ENCODE data around the gene ZNF445. TPM values are rescaled to one million over a fixed set of nuclear protein-coding genes. Genes with fewer than 3 reads are reported as not detected.

The ZNF445 gene
- total RNA-seq, 4 donors from 2014 or later: 9.0 to 9.9 (median 9.2) TPM

DNA sequence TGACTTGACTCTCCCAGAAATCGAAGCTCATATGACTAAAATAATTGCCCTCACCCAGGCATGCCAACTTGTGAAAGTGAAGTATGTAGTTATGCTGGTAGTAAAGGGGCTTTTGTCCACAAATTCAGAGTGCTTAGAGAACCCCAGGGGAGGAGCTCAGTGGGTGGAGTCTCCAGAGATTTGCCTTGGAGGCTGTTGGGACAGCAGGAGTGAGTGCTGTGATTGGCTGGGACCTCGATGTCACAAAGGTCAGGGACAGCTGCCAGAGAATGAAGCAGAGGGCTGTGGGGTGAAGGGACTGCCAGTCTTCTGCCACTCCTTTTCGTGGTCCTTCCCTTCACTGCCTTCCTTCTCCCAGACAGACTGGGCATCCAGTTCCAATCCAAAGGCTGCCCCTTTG, 49.8 kb downstream of the ZNF445 start:
- Histone ChIP-seq H3K27ac (no peak overlapping the region), H3K9me3 (no peaks in the 10 kb centered on the region), H3K27me3 (no peaks in the 10 kb centered on the region), H3K4me1 (no peaks in the 10 kb centered on the region), H3K4me3 (replicated peaks in 1 of 3) (no peak overlapping the region), H3K36me3 (no peaks in the 10 kb centered on the region)
- intact Hi-C loops (cut with DNase I): no loop called here
- WGBS, 2 donors: 83 to 87% methylated on average over 3 of the region's 3 CpGs
- no peak for DNase-seq
- TF ChIP-seq CTCF (IDR thresholded peaks at IDR 0.05) (no peak), POLR2A (IDR thresholded peaks at IDR 0.05) (no peak)

DNA sequence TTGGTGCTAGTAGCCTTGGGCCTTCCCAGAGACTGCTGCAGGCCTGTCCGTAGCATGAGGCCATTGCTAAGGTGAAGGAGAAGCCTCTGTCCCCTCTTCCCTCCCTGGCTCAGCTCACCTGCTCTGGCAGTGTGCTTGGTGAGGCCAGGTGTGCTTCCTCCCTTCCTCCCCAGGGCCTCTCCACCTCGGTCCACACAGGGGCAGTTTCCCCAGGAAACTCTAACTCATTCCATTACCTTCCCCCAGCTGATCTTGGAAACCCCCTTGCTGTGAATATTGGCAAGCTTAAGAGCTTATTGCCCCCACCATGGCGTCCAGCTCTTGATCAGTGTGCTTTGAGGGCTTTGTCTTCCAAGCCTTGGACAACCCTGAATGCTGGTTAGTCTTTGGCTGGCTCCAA, 52.7 kb downstream of the ZNF445 start:
- no peak for DNase-seq
- Histone ChIP-seq H3K4me1 (no peaks in the 10 kb centered on the region), H3K36me3 (no peaks in the 10 kb centered on the region), H3K4me3 (replicated peaks in 1 of 3) (no peak overlapping the region), H3K27me3 (no peaks in the 10 kb centered on the region), H3K9me3 (no peaks in the 10 kb centered on the region), H3K27ac (no peak overlapping the region)
- intact Hi-C loops (cut with DNase I): no loop called here
- 70 to 78% methylated on average over 3 of the region's 3 CpGs for WGBS, 2 donors
- TF ChIP-seq CTCF (IDR thresholded peaks at IDR 0.05) (no peak), POLR2A (IDR thresholded peaks at IDR 0.05) (no peak)

DNA sequence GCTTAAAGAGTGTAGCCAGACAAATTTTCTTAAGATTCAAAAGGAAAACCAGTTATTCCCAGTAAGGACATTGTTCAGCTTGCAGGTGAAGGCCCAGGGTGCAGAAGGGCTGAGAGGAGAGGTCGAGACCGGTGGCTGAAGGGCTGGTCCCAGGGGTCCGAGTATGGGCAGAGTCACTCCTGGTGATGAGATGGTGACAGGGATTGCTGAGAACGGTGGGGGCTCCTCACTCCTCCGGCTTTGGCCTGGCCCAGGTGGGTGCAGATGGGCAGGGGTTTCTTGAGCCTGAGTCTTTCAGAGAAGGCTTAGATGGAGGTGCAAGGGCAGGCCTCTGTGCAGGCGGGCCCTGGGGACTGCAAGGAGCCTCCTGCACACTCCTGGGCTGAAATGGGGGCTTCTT, 56.2 kb downstream of the ZNF445 start:
- Histone ChIP-seq H3K27ac (no peak overlapping the region), H3K27me3 (no peaks in the 10 kb centered on the region), H3K4me3 (replicated peaks in 1 of 3) (no peak overlapping the region), H3K36me3 (no peaks in the 10 kb centered on the region), H3K4me1 (no peaks in the 10 kb centered on the region), H3K9me3 (no peaks in the 10 kb centered on the region)
- DNase-seq: no peak
- WGBS, 2 donors: 83 to 92% methylated on average over 6 of the region's 6 CpGs
- no peak for TF ChIP-seq CTCF (IDR thresholded peaks at IDR 0.05)
- no peak for TF ChIP-seq POLR2A (IDR thresholded peaks at IDR 0.05)
- intact Hi-C loops (cut with DNase I): no loop called here

GRCh38 chr3:44420676-44421075, 56.8 kb downstream of the ZNF445 start:
- no peak overlapping the region for H3K27ac ChIP-seq
- no peak for DNase-seq
- H3K36me3 ChIP-seq: no peaks in the 10 kb centered on the region
- TF ChIP-seq CTCF (IDR thresholded peaks at IDR 0.05) (no peak), POLR2A (IDR thresholded peaks at IDR 0.05) (no peak)
- no peaks in the 10 kb centered on the region for H3K4me1 ChIP-seq
- no peaks in the 10 kb centered on the region for H3K27me3 ChIP-seq
- H3K4me3 ChIP-seq (replicated peaks in 1 of 3): no peak overlapping the region
- intact Hi-C loops (cut with DNase I): no loop called here
- 88 to 100% methylated on average over 1 of the region's 1 CpG for WGBS, 2 donors
- H3K9me3 ChIP-seq: no peaks in the 10 kb centered on the region

DNA sequence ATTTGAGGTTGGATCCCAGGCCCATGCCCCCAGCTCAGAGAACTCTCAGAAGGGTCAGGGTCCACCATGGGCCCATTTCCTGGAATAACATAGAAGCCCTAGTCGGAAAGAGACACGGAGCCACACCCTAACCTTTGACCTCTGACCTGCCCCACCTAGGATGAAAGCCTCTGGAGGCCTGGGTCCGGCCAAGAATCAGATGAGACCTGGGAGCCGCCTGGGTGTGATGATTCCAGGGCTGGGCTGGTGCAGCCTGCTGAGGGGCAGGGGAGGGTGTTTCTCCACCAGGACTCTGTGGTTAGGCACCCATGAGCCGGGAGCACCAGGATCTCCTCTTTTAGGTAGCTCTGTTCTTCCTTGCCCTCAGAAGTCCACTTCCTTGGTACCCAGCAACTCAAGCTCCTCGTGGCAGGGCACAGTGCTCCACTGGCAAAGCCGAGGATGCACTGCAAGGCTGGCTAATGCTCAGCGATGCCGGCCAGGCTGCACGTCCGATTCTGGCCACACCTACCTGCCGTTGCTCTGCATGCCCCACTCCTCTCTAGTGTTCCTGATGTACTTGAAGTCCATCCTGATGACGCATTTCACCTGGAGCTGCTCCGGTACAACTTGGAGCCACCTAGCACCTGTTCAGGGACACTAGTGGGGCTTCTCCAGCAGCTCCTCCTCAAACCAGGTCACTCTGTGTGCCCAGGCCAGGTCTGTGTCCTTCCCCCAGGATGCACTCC, 57.4 kb downstream of the ZNF445 start:
- Histone ChIP-seq H3K9me3 (no peaks in the 10 kb centered on the region), H3K27ac (no peak overlapping the region), H3K4me3 (replicated peaks in 1 of 3) (no peak overlapping the region), H3K27me3 (no peaks in the 10 kb centered on the region), H3K4me1 (no peaks in the 10 kb centered on the region), H3K36me3 (no peaks in the 10 kb centered on the region)
- intact Hi-C loops (cut with DNase I): no loop called here
- TF ChIP-seq CTCF (IDR thresholded peaks at IDR 0.05) (no peak), POLR2A (IDR thresholded peaks at IDR 0.05) (no peak)
- 68 to 79% methylated on average over 10 to 13 of the region's 14 CpGs for WGBS, 2 donors
- no peak for DNase-seq

All from thyroid gland (tissue), 4 donors.